Measurements from ENCODE around the gene RALGAPA2. TPM values are rescaled to one million over a fixed set of nuclear protein-coding genes. Genes with fewer than 3 reads are reported as not detected.

The RALGAPA2 gene
- total RNA-seq, 1 donor from 2014 or later, result 28.1 TPM

GRCh38 chr20:20632644-20633043 lies 79.8 kb downstream of the RALGAPA2 start:
- Mint-ChIP-seq H3K4me3 (no peak overlapping the region), H3K9me3 (no peaks in the 10 kb centered on the region), H3K36me3 (peaks cover 30% of the 10 kb centered on the region), H3K4me1 (ENCODE audit: unreplicated experiment) (no peaks in the 10 kb centered on the region), H3K27me3 (no peaks in the 10 kb centered on the region), H3K27ac (no peak overlapping the region)
- no peak for TF ChIP-seq CTCF (conservative IDR thresholded peaks at IDR 0.05)
- DNase-seq (ENCODE audit: extremely low spot score, unreplicated experiment), result no peak

- Mint-ChIP-seq H3K4me3 (no peak overlapping the region), H3K4me1 (ENCODE audit: unreplicated experiment) (no peaks in the 10 kb centered on the region), H3K27me3 (no peaks in the 10 kb centered on the region), H3K27ac (peak overlapping the region; percentile 31), H3K9me3 (no peaks in the 10 kb centered on the region), H3K36me3 (peaks cover 28% of the 10 kb centered on the region)
- DNase-seq (ENCODE audit: extremely low spot score, unreplicated experiment), result no peak
- TF ChIP-seq CTCF (conservative IDR thresholded peaks at IDR 0.05), result no peak
These were observed 81.9 kb downstream of the RALGAPA2 start for GRCh38 chr20:20630551-20630950.

- no peak for TF ChIP-seq CTCF (conservative IDR thresholded peaks at IDR 0.05)
- no peaks in the 10 kb centered on the region for H3K4me1 Mint-ChIP-seq (ENCODE audit: unreplicated experiment)
- no peak overlapping the region for H3K27ac Mint-ChIP-seq
- no peaks in the 10 kb centered on the region for H3K9me3 Mint-ChIP-seq
- peaks cover 28% of the 10 kb centered on the region for H3K36me3 Mint-ChIP-seq
- no peaks in the 10 kb centered on the region for H3K27me3 Mint-ChIP-seq
- DNase-seq (ENCODE audit: extremely low spot score, unreplicated experiment), result no peak
- H3K4me3 Mint-ChIP-seq, result no peak overlapping the region
These were observed 82.8 kb downstream of the RALGAPA2 start for GRCh38 chr20:20629556-20630188.

GRCh38 chr20:20628314-20628713 lies 84.1 kb downstream of the RALGAPA2 start:
- H3K27me3 Mint-ChIP-seq, result no peaks in the 10 kb centered on the region
- no peaks in the 10 kb centered on the region for H3K9me3 Mint-ChIP-seq
- H3K4me3 Mint-ChIP-seq, result no peak overlapping the region
- peaks cover 16% of the 10 kb centered on the region for H3K36me3 Mint-ChIP-seq
- DNase-seq (ENCODE audit: extremely low spot score, unreplicated experiment), result no peak
- no peak for TF ChIP-seq CTCF (conservative IDR thresholded peaks at IDR 0.05)
- H3K4me1 Mint-ChIP-seq (ENCODE audit: unreplicated experiment), result no peaks in the 10 kb centered on the region
- no peak overlapping the region for H3K27ac Mint-ChIP-seq

- TF ChIP-seq CTCF (conservative IDR thresholded peaks at IDR 0.05), result no peak
- H3K9me3 Mint-ChIP-seq, result no peaks in the 10 kb centered on the region
- no peak for DNase-seq (ENCODE audit: extremely low spot score, unreplicated experiment)
- H3K36me3 Mint-ChIP-seq, result peaks cover 16% of the 10 kb centered on the region
- no peaks in the 10 kb centered on the region for H3K27me3 Mint-ChIP-seq
- no peak overlapping the region for H3K4me3 Mint-ChIP-seq
- no peak overlapping the region for H3K27ac Mint-ChIP-seq
- H3K4me1 Mint-ChIP-seq (ENCODE audit: unreplicated experiment), result no peaks in the 10 kb centered on the region
These were observed 85.0 kb downstream of the RALGAPA2 start for GRCh38 chr20:20627471-20627870.

GRCh38 chr20:20624914-20625313 lies 87.5 kb downstream of the RALGAPA2 start:
- DNase-seq (ENCODE audit: extremely low spot score, unreplicated experiment), result no peak
- H3K4me1 Mint-ChIP-seq (ENCODE audit: unreplicated experiment), result no peaks in the 10 kb centered on the region
- H3K27ac Mint-ChIP-seq, result no peak overlapping the region
- H3K27me3 Mint-ChIP-seq, result no peaks in the 10 kb centered on the region
- no peaks in the 10 kb centered on the region for H3K9me3 Mint-ChIP-seq
- no peak overlapping the region for H3K4me3 Mint-ChIP-seq
- peaks cover 13% of the 10 kb centered on the region for H3K36me3 Mint-ChIP-seq
- TF ChIP-seq CTCF (conservative IDR thresholded peaks at IDR 0.05), result no peak

Measured in type B pancreatic cell (in vitro differentiated cells).